HG02981 (cell line): ENCODE data around the gene LRP5.
"Not testable (repeated sequence)": the region's sequence is repeated elsewhere in the genome, so short reads cannot be mapped to it uniquely, and the experiment has no call there.

ENCODE experiments used
- ATAC-seq: cut with Tn5 transposase; IDR thresholded peaks from one replicate; pipeline ENCODE4 v1.9.1; 2021; ENCODE audit warnings: mild to moderate bottlenecking, moderate library complexity; ENCODE audit not compliant: unreplicated experiment

The LRP5 gene

DNA sequence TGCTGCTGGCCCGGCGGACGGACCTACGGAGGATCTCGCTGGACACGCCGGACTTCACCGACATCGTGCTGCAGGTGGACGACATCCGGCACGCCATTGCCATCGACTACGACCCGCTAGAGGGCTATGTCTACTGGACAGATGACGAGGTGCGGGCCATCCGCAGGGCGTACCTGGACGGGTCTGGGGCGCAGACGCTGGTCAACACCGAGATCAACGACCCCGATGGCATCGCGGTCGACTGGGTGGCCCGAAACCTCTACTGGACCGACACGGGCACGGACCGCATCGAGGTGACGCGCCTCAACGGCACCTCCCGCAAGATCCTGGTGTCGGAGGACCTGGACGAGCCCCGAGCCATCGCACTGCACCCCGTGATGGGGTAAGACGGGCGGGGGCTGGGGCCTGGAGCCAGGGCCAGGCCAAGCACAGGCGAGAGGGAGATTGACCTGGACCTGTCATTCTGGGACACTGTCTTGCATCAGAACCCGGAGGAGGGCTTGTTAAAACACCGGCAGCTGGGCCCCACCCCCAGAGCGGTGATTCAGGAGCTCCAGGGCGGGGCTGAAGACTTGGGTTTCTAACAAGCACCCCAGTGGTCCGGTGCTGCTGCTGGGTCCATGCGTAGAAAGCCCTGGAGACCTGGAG is 74.1 kb downstream of the LRP5 start:
- ATAC-seq = no peak

- ATAC-seq = no peak
Observed at GRCh38 chr11:68387840-68388239, 75.4 kb downstream of the LRP5 start.

- ATAC-seq = no peak
Observed at GRCh38 chr11:68388595-68389198, 76.3 kb downstream of the LRP5 start.

DNA sequence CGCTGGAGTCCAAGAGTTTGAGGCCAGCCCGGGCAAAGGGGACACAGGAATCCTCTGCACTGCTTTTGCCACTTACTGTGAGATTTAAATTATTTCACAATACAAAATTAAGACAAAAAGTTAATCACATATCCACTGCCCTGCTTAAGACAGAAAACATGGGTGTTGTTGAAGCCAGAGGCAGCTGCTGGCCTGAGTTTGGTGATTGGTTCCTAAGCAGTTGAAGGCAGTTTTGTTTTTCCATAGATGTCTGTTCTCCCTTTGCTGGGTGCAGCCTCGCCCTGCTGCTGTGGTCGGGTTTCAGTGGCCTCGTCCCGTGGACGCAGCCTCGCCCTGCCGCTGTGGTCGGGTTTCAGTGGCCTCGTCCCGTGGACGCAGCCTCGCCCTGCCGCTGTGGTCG is 77.9 kb downstream of the LRP5 start:
- no peak for ATAC-seq

- ATAC-seq = no peak
Observed at GRCh38 chr11:68392822-68393221, 80.4 kb downstream of the LRP5 start.

- ATAC-seq = no peak
Observed at GRCh38 chr11:68396516-68396915, 84.1 kb downstream of the LRP5 start.

DNA sequence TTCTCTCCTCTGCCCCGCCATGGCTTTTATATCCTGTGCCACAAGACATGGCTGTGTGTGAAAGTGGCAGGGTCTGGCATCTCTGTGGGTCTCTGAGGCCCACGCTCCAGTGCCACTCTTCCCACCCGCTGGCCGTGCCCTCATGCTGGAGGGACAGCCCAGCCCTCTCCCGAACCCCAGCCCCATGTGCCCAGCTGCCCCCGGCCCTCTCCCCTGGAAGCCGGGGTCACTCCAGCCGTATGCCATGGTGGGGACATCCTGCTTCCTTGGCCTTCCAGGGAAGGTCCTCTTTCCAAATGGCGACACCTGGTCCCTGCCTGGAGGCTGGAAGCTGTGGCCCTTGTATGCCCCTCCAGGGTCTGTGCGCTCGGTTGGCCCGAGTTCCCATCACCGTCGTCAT is 84.9 kb downstream of the LRP5 start:
- ATAC-seq = no peak

DNA sequence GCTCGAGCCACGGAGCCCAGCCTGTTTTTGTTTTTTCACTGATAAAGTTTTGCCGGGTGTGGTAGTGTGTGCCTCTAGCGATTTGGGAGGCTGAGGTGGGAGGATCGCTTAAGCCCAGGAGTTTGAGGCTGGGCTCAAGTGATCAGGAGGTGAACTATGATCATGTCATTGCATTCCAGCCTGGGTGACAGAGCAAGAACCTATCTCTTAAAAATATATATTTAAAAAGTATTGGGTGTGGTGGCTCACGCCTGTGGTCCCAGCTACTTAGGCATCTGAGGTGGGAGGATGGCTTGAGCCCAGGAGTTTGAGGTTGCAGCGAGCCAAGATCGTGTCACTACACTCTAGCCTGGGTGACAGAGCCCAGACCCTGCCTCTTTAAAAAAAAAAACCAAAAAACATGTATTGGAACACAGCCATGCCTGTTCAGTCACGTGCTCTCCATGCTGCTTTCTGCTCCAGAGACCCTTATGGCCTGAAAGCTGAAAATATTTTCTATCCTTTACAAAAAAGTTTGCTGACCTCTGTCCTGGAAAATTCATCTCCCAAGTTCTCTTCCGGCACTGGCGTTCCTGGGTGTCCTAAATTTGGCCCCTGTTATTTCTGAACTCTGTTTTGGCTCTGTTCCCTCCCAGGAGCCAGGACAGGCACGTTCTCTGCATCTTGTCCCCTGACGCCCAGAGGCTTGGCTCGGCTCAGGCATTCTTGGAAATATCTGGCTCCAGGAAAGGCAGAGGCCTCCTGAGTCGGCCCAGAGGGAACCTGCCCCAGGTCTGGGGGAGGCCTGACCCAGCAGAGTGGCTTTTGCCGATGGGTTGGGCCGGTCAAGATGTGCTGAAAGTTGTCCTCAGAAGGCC is 86.8 kb downstream of the LRP5 start:
- ATAC-seq = no peak

DNA sequence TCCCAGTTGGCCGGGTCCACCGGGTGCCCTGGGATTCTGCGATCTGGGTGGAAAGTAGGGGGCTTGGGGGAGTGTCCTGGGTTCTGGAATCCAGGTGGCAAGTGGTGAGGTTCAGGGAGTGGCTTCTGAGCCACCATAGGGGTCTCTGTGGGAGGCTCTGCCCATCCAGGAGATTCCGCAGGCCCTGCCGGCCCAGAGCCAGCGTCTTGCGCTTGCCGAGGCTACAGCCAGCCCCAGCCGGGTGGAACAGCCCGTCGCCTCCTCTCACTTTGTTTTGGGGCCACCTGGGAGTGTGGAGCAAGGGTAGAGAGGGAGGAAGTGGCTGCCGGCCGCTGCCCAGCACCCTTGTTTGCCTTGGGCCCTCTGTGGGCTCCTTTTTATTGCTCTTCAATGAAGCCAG is 87.5 kb downstream of the LRP5 start:
- no peak for ATAC-seq

GRCh38 chr11:68400584-68400983 is 88.2 kb downstream of the LRP5 start:
- not testable (repeated sequence) for ATAC-seq

DNA sequence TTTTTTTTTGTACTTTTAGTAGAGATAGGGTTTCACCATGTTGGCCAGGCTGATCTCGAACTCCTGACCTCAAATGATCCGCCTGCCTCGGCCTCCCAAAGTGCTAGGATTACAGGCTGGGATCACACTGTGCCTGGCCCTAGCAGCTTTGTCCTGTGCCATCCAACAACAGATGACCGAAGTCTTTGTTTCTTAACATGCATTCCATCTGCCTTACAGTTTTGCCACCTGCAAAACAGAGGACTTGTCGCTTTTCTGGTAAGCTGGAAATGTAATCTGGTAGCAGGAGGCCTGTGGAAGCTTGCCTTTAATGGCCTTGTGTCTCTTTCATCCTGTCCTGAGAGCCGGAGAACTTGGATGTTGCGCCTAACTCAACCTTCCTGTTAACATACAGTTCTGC is 89.5 kb downstream of the LRP5 start:
- ATAC-seq = no peak

GRCh38 chr11:68402355-68403031 is 90.1 kb downstream of the LRP5 start:
- ATAC-seq = no peak

DNA sequence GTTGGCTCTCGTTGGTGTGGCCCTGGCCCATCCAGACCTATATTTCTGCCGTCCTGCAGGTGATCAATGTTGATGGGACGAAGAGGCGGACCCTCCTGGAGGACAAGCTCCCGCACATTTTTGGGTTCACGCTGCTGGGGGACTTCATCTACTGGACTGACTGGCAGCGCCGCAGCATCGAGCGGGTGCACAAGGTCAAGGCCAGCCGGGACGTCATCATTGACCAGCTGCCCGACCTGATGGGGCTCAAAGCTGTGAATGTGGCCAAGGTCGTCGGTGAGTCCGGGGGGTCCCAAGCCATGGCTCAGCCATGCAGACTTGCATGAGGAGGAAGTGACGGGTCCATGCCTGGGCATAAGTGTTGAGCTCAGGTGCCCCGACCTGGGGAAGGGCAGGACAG is 91.0 kb downstream of the LRP5 start:
- no peak for ATAC-seq

GRCh38 chr11:68403831-68404230 is 91.4 kb downstream of the LRP5 start:
- ATAC-seq = no peak

DNA sequence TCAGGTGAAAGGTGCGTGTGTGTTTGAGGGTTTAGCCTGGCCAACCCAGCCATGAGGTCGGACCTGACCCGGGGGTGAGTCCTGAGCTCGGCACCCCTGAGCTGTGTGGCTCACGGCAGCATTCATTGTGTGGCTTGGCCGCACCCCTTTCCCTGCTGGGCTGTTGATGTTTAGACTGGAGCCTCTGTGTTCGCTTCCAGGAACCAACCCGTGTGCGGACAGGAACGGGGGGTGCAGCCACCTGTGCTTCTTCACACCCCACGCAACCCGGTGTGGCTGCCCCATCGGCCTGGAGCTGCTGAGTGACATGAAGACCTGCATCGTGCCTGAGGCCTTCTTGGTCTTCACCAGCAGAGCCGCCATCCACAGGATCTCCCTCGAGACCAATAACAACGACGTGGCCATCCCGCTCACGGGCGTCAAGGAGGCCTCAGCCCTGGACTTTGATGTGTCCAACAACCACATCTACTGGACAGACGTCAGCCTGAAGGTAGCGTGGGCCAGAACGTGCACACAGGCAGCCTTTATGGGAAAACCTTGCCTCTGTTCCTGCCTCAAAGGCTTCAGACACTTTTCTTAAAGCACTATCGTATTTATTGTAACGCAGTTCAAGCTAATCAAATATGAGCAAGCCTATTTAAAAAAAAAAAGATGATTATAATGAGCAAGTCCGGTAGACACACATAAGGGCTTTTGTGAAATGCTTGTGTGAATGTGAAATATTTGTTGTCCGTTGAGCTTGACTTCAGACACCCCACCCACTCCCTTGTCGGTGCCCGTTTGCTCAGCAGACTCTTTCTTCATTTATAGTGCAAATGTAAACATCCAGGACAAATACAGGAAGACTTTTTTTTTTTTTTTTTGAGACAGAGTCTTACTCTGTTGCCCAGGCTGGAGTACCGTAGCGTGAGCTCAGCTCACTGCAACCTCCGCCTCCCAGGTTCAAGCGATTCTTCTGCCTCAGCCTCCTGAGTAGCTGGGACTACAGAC is 94.2 kb downstream of the LRP5 start:
- ATAC-seq = no peak

DNA sequence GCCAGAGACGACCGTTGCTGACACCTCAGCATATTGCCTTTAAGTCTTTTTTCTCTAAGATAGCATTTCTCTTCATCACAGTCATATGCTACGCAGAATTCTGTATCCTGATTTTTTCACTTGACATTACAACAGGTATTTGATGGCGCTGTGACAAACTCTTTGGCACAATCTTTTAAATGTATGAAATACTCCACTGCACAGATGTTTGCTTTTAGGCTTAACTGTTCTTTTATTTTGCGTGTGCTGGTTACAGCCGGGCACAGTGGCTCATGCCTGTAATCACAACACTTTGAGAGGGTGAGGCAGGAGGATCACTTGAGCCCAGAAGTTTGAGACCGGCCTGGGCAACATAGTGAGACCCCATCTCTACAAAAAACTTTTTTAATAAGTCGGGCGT is 96.1 kb downstream of the LRP5 start:
- ATAC-seq = no peak

GRCh38 chr11:68409748-68410344 is 97.5 kb downstream of the LRP5 start:
- no peak for ATAC-seq

GRCh38 chr11:68411501-68411991 is 99.2 kb downstream of the LRP5 start:
- ATAC-seq = no peak

DNA sequence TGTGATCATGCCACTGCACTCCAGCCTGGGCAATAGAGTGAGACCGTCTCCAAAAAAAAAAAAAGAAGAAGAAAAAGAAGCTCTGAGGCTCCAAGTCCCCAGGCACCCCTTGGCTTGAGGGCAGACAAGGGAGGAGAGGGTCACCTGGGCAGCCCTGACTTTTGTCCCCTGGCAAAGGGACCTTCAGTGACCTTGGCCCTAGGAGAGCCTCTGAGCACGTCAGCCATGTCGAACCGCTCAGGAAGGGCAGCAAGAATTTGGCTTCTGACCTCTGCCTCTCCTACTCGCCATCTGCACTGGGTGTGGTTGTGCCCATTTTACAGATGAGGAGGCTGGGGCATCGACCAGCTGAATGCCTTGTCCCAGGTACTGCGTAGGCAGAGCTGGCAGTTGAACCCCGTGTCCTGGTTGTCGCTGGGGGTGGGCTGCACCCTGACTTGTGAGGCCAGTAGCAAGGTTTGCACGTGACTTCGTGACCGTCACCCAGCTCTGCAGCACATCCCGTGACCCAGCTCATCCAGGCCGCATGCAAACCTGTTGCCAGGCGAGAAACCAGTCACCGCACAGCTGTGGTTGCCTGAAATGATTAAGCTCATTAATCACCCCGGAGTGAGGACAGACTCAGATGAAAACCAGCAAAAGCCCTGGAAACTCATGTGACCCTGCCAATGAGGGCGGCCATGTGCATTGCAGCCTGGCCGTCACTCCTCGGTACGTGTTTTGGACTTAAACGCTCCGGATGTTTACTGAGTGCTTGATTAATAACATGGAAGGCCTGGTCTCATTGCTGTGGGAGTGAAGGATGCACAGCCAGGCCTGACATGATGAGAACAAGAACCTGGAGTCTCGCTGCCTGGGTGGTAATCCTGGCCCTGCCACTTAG is 100.4 kb downstream of the LRP5 start:
- ATAC-seq = no peak
